AG08396 (cell line): ENCODE data around the gene COTL1.

Experiments
- DNase-seq: peaks from one replicate; pipeline ENCODE4 v3.0.0; 2012; ENCODE audit warnings: low spot score, mixed read lengths

COTL1 gene, protein sequence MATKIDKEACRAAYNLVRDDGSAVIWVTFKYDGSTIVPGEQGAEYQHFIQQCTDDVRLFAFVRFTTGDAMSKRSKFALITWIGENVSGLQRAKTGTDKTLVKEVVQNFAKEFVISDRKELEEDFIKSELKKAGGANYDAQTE

DNA sequence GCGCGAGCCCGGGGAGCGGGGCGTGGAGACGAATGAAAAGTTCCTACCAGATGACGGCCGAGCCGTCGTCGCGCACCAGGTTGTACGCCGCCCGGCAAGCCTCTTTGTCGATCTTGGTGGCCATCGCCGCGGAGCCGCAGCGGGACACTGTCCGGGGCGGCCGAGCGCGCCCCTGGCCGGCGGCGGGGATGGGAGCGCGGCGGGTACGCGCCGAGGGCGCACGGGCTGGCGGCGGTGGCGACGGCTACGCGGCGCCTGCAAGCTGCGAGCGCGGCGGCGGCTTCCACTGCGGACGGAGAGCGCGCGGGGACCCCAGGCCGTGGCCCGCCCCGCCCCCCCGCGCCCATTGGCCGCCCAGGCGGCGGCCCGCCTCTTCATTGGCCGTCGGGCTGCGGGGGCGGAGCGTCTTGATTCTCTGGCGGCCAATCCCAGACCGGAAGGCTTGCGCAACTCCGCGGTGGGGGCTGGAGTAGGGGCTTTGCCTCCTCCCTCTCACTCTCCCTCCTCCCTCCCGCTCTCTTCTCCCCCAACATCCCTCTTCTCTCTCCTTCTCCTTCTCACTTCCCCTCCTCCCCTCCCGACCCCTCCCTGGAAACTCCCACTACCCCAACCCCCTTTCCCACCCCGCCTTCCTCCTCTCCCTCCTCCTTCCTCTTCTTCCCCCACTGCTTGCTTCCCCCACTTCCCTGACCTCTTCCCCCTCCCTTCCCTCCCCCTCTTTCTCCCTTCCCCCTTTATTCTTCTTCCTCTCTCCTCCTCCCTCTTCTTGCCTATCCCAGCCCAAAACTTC is at the start of gene COTL1:
Gene COTL1, minus strand, starts transcription at position 288 of the 790 bp plus-strand sequence. Its CDS starts 164 bp downstream, at position 124.
- peak; percentile 97 for DNase-seq

GRCh38 chr16:84665843-84666242 is 48.0 kb upstream of the COTL1 start:
- DNase-seq: no peak

GRCh38 chr16:84665359-84665758 is 47.5 kb upstream of the COTL1 start:
- DNase-seq: no peak

GRCh38 chr16:84663433-84664101 is 45.7 kb upstream of the COTL1 start:
- no peak for DNase-seq

GRCh38 chr16:84662471-84662870 is 44.6 kb upstream of the COTL1 start:
- no peak for DNase-seq

DNA sequence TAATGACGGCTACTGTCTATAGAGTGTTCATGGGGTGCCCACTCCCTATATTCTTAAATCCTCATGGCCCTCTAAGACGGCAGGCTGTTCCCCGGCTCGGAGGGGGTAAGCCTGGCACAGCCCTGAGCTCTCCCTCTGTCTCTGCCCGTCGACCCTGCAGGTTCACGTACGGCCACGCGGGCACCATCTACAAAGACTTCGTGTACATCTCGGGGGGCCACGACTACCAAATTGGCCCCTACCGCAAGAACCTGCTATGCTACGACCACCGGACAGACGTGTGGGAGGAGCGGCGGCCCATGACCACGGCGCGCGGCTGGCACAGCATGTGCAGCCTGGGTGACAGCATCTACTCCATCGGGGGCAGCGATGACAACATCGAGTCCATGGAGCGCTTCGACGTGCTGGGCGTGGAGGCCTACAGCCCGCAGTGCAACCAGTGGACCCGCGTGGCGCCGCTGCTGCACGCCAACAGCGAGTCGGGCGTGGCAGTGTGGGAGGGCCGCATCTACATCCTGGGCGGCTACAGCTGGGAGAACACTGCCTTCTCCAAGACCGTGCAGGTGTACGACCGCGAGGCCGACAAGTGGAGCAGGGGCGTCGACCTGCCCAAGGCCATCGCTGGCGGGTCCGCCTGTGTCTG is 43.7 kb upstream of the COTL1 start:
- no peak for DNase-seq

- no peak for DNase-seq
These were observed 43.1 kb upstream of the COTL1 start for GRCh38 chr16:84660973-84661372.

GRCh38 chr16:84659656-84660300 is 41.9 kb upstream of the COTL1 start:
- no peak for DNase-seq

DNA sequence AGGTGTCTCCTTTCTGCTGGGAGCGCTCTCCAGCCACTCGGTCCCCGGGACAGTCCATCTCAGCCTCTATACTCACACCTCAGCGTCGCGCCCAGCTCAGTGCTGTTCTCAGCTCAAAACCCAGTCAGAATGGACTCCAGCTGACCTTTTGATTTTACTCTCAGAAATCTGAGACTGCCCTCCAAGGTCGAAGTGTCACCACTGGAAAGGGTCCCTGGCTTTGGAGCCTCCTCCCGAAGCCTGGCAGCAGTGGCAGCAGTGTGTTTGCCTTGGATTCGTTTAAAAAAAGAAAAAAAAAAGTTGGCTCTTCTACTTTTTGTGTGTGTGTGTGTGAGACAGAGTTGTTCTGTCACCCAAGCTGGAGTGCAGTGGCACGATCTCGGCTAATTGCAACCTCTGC is 40.8 kb upstream of the COTL1 start:
- DNase-seq: no peak

- no peak for DNase-seq
These were observed 39.5 kb upstream of the COTL1 start for GRCh38 chr16:84657229-84657837.

DNA sequence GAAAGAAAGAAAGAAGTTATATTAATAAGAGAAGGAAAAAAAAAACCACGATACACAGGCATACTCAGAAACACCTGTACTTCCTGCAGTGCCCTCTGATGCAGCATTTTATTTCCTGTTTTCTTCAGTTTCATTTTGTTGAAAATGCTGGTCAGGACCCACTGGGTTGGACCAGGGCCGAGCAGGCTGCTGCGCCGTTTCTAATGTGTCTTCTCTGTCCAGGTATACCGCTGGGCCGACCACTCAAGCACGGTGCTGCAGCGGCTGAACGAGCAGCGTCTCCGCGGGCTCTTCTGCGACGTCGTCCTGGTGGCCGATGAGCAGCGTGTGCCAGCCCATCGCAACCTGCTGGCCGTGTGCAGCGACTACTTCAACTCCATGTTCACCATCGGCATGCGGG is 38.8 kb upstream of the COTL1 start:
- no peak for DNase-seq

DNA sequence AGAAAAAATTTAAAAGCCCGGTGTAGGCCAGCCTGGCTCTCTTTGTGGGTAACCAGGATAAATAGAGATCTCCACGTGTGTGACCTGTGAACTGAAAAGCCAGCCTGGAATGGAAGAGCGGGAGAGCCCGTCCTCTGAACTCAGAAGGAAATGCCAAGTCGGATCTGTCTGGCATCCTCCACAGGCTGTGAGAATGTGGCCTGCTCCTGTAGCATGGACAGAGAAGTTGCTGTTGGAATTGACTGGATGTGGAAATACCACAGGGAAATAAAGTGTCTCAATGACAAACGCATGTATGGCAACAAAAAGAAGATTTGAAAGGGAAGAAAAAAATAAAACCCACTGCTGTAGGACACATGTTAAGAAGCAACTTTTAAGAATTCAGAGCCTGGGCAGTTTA is 37.1 kb upstream of the COTL1 start:
- no peak for DNase-seq

DNA sequence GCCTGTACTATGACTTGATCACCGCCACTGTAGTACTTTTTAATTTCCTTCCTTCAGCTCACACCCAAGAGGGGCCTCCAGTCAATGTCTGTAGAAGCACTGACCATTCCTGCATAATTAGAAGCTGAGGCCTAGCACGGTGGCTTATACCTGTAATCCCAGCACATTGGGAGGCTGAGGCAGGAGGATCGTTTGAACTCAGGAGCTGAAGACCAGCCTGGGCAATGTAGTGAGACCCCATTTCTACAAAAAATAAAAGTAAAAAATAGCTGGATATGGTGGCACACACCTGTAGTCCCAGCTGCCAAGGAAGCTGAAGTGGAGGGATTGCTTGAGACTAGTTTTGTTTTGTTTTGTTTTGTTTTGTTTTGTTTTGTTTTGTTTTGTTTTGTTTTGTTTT is 36.4 kb upstream of the COTL1 start:
- no peak for DNase-seq

DNA sequence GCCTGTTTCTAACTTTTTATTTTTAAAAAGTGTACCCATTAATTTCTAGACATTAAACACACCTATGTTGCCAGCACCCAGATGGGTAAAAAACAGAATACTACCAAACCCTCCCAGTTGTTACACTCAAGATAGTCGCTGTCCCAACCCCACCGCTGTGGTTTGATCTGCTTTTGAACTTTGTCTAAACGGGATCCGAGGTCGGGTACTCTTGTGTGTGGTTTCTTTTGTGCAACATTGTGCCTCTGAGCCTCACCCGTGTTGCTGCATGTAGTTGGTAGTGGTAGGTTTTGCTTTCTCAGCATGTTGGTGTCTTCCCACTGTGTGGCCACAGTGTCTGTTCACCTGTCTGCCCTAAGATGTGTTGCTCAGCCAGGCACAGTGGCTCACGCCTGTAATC is 34.7 kb upstream of the COTL1 start:
- no peak for DNase-seq

DNA sequence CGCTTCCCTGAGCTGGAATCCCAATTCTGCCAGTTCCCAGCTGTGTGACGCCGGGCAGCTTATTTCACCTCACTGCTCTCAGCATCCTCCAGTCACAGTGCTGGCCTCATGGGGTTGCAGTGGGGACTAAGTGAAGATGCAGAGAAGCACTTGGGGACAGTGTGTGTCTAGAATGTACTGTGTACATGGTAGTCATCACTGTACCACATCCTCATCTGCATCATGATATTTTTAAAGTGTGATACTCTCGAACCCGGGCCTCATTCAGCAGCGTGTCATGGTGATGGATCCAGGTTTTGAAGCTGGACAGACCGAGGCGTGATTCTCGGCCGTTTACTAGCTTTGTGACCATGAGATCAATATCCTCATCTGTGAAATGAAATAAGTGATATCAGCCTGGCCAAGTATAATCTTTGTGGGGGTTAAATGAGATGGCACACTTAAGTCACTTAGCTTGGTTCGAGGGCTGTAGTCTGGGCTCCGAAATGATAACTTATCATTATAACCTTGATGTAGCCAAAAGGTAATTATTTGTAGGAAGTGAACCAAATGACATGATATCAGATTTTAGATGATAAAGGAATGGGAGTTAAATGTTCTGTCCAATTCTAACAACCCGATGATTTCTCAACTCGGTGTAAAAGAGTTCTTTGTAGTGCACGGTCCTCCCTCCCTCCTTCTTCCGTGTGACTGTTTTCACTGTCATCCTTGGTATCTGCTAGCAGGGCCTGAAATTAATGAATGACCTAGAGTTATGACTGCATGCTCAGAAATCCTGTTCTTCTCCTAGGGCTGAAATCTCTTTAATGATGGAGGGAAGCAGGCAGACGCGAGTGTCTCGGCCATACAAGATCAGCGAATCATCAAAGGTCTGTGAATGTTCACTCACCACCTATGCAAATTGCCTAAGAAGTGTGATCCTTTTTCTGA is 32.4 kb upstream of the COTL1 start:
- DNase-seq: peak; percentile 87

GRCh38 chr16:84649511-84649861 is 31.6 kb upstream of the COTL1 start:
- no peak for DNase-seq

GRCh38 chr16:84648595-84649510 is 31.0 kb upstream of the COTL1 start:
- DNase-seq: peak; percentile 49

- peak; percentile 94 for DNase-seq
These were observed 30.1 kb upstream of the COTL1 start, which contains the start of gene KLHL36 for GRCh38 chr16:84647828-84648594. Gene KLHL36 (plus strand): TSS chr16:84648511. CDS start chr16:84650868, 2,357 bp downstream.

DNA sequence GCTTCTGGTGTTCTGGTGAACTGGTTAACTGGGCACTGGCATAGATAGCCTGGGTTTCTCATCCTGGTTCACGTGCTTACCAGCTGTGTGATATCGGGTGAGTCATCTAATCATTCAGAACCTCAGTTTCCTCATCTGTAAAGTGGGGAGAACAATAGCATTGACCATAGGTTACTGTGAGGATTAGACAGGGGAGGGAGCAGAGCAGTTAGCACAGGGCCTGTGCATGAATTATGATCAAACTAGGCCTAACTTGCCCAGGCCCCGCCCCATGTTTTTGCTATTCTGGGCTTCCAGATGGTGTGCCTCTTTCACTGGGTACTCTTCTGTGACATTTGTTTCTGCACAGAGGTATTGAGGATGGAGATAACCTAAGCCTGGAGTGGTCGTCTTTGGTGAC is 25.8 kb upstream of the COTL1 start:
- no peak for DNase-seq
